ENCODE data around the gene INF2.

- TF ChIP-seq CTCF (IDR thresholded peaks at IDR 0.05; ENCODE audit: low read length) (no peak), EZH2 (optimal IDR thresholded peaks at IDR 0.05; ENCODE audit: low read depth, low read length) (no peak), EZH2phosphoT487 (IDR thresholded peaks at IDR 0.05; ENCODE audit: low read length) (no peak)
Observed at GRCh38 chr14:104758981-104759969, 69.9 kb downstream of the INF2 start.

Data from MM.1S (cell line).